CD4-positive, alpha-beta T cell (primary cell): ENCODE results near the gene TMEM132E. TPM values are rescaled to one million over a fixed set of nuclear protein-coding genes. Genes with fewer than 3 reads are reported as not detected.

ENCODE experiments used
- ATAC-seq: fragments of 200-7000 bp; cut with Tn5 transposase; one replicate; pipeline ENCODE4 v1.10.0; 2022; ENCODE audit warnings: mild to moderate bottlenecking; ENCODE audit not compliant: poor library complexity
- CTCF ChIA-PET: fragments of 350-600 bp; sonication (Branson Sonifier 250); formaldehyde crosslinking; loops from one replicate; lab custom pipeline; 2021; ENCODE audit warnings: antibody characterized with exemption, inconsistent platforms; lab: Charles Lee
- POLR2A ChIA-PET: fragments of 350-600 bp; sonication (Branson Sonifier 250); formaldehyde crosslinking; loops from one replicate; lab custom pipeline; 2021; ENCODE audit warnings: antibody characterized with exemption, inconsistent platforms; lab: Charles Lee
- DNase-seq, 14 experiments: peaks; one replicate each; pipeline ENCODE4 v3.0.0-alpha.2; 2013 to 2020; ENCODE audit warnings: mixed read lengths in 2 of 14
- H3K27ac ChIP-seq, 2 donors: one replicate each; pipeline versions ENCODE4 v1.5.1 to v1.7.0; 2013; ENCODE audit warnings: low read length in 2 of 2, low read depth in 1 of 2, mild to moderate bottlenecking in 1 of 2
- H3K27me3 ChIP-seq, 2 experiments: 1 replicate in 1 of 2; 2 replicates in 1 of 2; pipeline versions ENCODE4 v1.6.1 to v1.7.0; 2013; ENCODE audit warnings: low read length in 2 of 2, control low read depth in 1 of 2, mild to moderate bottlenecking in 1 of 2, moderate library complexity in 1 of 2; ENCODE audit not compliant: insufficient read depth in 2 of 2, control insufficient read depth in 1 of 2
- H3K36me3 ChIP-seq: one replicate; pipeline ENCODE4 v1.6.1; 2013; ENCODE audit warnings: low read length, control low read depth; ENCODE audit not compliant: insufficient read depth
- H3K4me1 ChIP-seq: one replicate; pipeline ENCODE4 v1.6.1; 2013; ENCODE audit warnings: low read length, control low read depth; ENCODE audit not compliant: insufficient read depth
- H3K4me3 ChIP-seq: one replicate; pipeline ENCODE4 v1.5.1; 2013; ENCODE audit warnings: mild to moderate bottlenecking, low read length, moderate library complexity
- H3K9me3 ChIP-seq, 2 experiments: 1 replicate in 1 of 2; 2 replicates in 1 of 2; pipeline versions ENCODE4 v1.6.1 to v1.7.0; 2013; ENCODE audit warnings: low read length in 2 of 2, mild to moderate bottlenecking in 2 of 2, control low read depth in 1 of 2, moderate library complexity in 1 of 2; ENCODE audit not compliant: control insufficient read depth in 1 of 2, insufficient read depth in 1 of 2
- H3K27ac Mint-ChIP-seq: one replicate; pipeline ENCODE4 v1.8.0; 2020; ENCODE audit warnings: mixed read lengths
- H3K27me3 Mint-ChIP-seq: one replicate; pipeline ENCODE4 v1.8.0; 2021; ENCODE audit warnings: mixed read lengths
- H3K36me3 Mint-ChIP-seq: one replicate; pipeline ENCODE4 v1.8.0; 2021; ENCODE audit warnings: low read depth, mixed read lengths
- H3K4me1 Mint-ChIP-seq: one replicate; pipeline ENCODE4 v1.8.0; 2021; ENCODE audit warnings: low read depth, mixed read lengths
- H3K4me3 Mint-ChIP-seq: one replicate; pipeline ENCODE4 v1.8.0; 2020; ENCODE audit warnings: mild to moderate bottlenecking, mixed read lengths
- H3K9me3 Mint-ChIP-seq: one replicate; pipeline ENCODE4 v1.8.0; 2020; ENCODE audit warnings: mixed read lengths
- CTCF ChIP-seq: fragments of 200-600 bp; IDR thresholded peaks from one replicate; pipeline ENCODE4 v1.8.0; 2022; ENCODE audit warnings: antibody characterized with exemption, mild to moderate bottlenecking
- intact Hi-C, 2 experiments: fragments of 100-400 bp; cut with DNase I in 1 of 2; cut with micrococcal nuclease in 1 of 2; formaldehyde crosslinking; loops; one replicate each; pipeline versions ENCODE4 v1.15.1 to v1.9.0; 2023 to 2025; cut with DNase I, micrococcal nuclease
- total RNA-seq, 174 experiments: library from RNA in 2 of 174; stranded (reverse) in 2 of 174; gene quantifications; one replicate each; pipeline ENCODE4 v1.2.3 and lab custom pipeline; 2021 to 2026

TMEM132E gene
- total RNA-seq, 2 experiments from 2014 or later = 0.05 TPM; not detected in 1

GRCh38 chr17:34665819-34666763 lies 86.7 kb downstream of the TMEM132E start:
- no peaks in the 10 kb centered on the region for H3K9me3 ChIP-seq
- intact Hi-C loops = no loop called here
- H3K27ac Mint-ChIP-seq = no peak overlapping the region
- no peak for TF ChIP-seq CTCF
- no peaks in the 10 kb centered on the region for H3K9me3 Mint-ChIP-seq
- no peak overlapping the region for H3K4me3 Mint-ChIP-seq
- ATAC-seq (no peak), DNase-seq (no peak)
- POLR2A ChIA-PET = no interaction called here
- no peaks in the 10 kb centered on the region for H3K36me3 Mint-ChIP-seq
- peaks cover 4 to 6% of the 10 kb centered on the region in 2 experiments for H3K27me3 ChIP-seq
- H3K27me3 Mint-ChIP-seq = peaks cover 19% of the 10 kb centered on the region
- H3K36me3 ChIP-seq = no peaks in the 10 kb centered on the region
- H3K27ac ChIP-seq = no peak overlapping the region
- H3K4me1 ChIP-seq = peaks cover 11% of the 10 kb centered on the region
- H3K4me3 ChIP-seq = no peak overlapping the region
- peaks cover 13% of the 10 kb centered on the region for H3K4me1 Mint-ChIP-seq
- CTCF ChIA-PET = no interaction called here

- Mint-ChIP-seq H3K4me1 (peaks cover 13% of the 10 kb centered on the region), H3K27ac (no peak overlapping the region), H3K27me3 (peaks cover 25% of the 10 kb centered on the region), H3K36me3 (no peaks in the 10 kb centered on the region), H3K9me3 (no peaks in the 10 kb centered on the region), H3K4me3 (no peak overlapping the region)
- Histone ChIP-seq H3K9me3 (no peaks in the 10 kb centered on the region), H3K27ac (no peak overlapping the region), H3K27me3 (peaks cover 4 to 6% of the 10 kb centered on the region in 2 experiments), H3K4me1 (peaks cover 11% of the 10 kb centered on the region), H3K36me3 (no peaks in the 10 kb centered on the region), H3K4me3 (no peak overlapping the region)
- intact Hi-C loops = no loop called here
- ChIA-PET POLR2A (no interaction called here), CTCF (interaction anchor here (0.5 kb wide), 1 partner anchor 259 kb away, joined by 3 read pairs; no protein-coding TSS in a partner anchor)
- TF ChIP-seq CTCF = no peak
- DNase-seq (no peak), ATAC-seq (no peak)
These were observed 88.3 kb downstream of the TMEM132E start for GRCh38 chr17:34667656-34668055.

GRCh38 chr17:34668206-34668605 lies 88.8 kb downstream of the TMEM132E start:
- Histone ChIP-seq H3K36me3 (no peaks in the 10 kb centered on the region), H3K27me3 (peaks cover 4 to 6% of the 10 kb centered on the region in 2 experiments), H3K9me3 (no peaks in the 10 kb centered on the region), H3K4me1 (peaks cover 11% of the 10 kb centered on the region), H3K27ac (no peak overlapping the region), H3K4me3 (no peak overlapping the region)
- TF ChIP-seq CTCF = no peak
- POLR2A ChIA-PET = no interaction called here
- Mint-ChIP-seq H3K4me1 (peaks cover 13% of the 10 kb centered on the region), H3K9me3 (no peaks in the 10 kb centered on the region), H3K4me3 (no peak overlapping the region), H3K27me3 (peaks cover 26% of the 10 kb centered on the region), H3K27ac (no peak overlapping the region), H3K36me3 (no peaks in the 10 kb centered on the region)
- CTCF ChIA-PET = no interaction called here
- DNase-seq (no peak), ATAC-seq (no peak)
- intact Hi-C loops = no loop called here
